Breast epithelium (tissue), 3 donors: ENCODE data around the gene PICALM.

ENCODE experiments used
- POLR2A ChIP-seq: fragments of 450-650 bp; IDR thresholded peaks from one replicate; pipeline ENCODE4 v1.6.1; 2016; ENCODE audit warnings: antibody characterized with exemption, mild to moderate bottlenecking, moderate library complexity
- POLR2AphosphoS5 ChIP-seq, 3 donors: sonication (generic); formaldehyde crosslinking; IDR thresholded peaks; one replicate each; pipeline ENCODE4 v1.6.1; 2017; ENCODE audit warnings: antibody characterized with exemption in 3 of 3
- TF ChIP-seq, protein P1 (sequence below), 3 donors: fragments of 450-650 bp; IDR thresholded peaks; one replicate each; pipeline ENCODE4 v1.5.1; 2016 to 2017; ENCODE audit warnings: antibody characterized with exemption in 3 of 3, mild to moderate bottlenecking in 3 of 3, moderate library complexity in 3 of 3

GRCh38 chr11:86047275-86047991 lies 21.5 kb downstream of the PICALM start:
- TF ChIP-seq POLR2AphosphoS5 (IDR thresholded peaks at IDR 0.05) (no peak), POLR2A (no peak)
- TF ChIP-seq, protein P1, sequence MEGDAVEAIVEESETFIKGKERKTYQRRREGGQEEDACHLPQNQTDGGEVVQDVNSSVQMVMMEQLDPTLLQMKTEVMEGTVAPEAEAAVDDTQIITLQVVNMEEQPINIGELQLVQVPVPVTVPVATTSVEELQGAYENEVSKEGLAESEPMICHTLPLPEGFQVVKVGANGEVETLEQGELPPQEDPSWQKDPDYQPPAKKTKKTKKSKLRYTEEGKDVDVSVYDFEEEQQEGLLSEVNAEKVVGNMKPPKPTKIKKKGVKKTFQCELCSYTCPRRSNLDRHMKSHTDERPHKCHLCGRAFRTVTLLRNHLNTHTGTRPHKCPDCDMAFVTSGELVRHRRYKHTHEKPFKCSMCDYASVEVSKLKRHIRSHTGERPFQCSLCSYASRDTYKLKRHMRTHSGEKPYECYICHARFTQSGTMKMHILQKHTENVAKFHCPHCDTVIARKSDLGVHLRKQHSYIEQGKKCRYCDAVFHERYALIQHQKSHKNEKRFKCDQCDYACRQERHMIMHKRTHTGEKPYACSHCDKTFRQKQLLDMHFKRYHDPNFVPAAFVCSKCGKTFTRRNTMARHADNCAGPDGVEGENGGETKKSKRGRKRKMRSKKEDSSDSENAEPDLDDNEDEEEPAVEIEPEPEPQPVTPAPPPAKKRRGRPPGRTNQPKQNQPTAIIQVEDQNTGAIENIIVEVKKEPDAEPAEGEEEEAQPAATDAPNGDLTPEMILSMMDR (IDR thresholded peaks at IDR 0.05) = no peak
